Adrenal gland (tissue), 12 donors: ENCODE results near the gene TBC1D14. TPM values are rescaled to one million over a fixed set of nuclear protein-coding genes. Genes with fewer than 3 reads are reported as not detected.
"Not testable (repeated sequence)": the region's sequence is repeated elsewhere in the genome, so short reads cannot be mapped to it uniquely, and the experiment has no call there.

Source experiments
- DNase-seq, 7 donors: peaks; one replicate each; pipeline ENCODE4 v3.0.0-alpha.2; 2019 to 2020
- H3K27ac ChIP-seq, 5 donors: fragments of 200-600 bp; sonication (generic) in 4 of 5; 1 replicate in 3 of 5; 2 replicates in 2 of 5; pipeline versions ENCODE4 v1.5.1 to v1.8.0; 2016 to 2020; ENCODE audit warnings: mild to moderate bottlenecking in 1 of 5
- H3K27me3 ChIP-seq: fragments of 200-600 bp; 2 replicates; pipeline ENCODE4 v1.8.0; 2021
- H3K36me3 ChIP-seq, 2 donors: fragments of 200-600 bp; replicated peaks in 1 of 2; 1 replicate in 1 of 2; 2 replicates in 1 of 2; pipeline versions ENCODE4 v1.5.1 to v1.8.0; 2018 to 2022
- H3K4me1 ChIP-seq, 2 donors: fragments of 200-600 bp; replicated peaks in 1 of 2; 1 replicate in 1 of 2; 2 replicates in 1 of 2; pipeline versions ENCODE4 v1.5.1 to v1.8.0; 2018 to 2021
- H3K4me3 ChIP-seq, 4 donors: fragments of 200-600 bp; sonication (generic) in 3 of 4; one replicate each; pipeline ENCODE4 v1.5.1; 2016 to 2018
- H3K9me3 ChIP-seq, 3 donors: fragments of 200-600 bp; sonication (generic) in 1 of 3; replicated peaks in 1 of 3; 1 replicate in 2 of 3; 2 replicates in 1 of 3; pipeline versions ENCODE4 v1.5.1 to v1.8.0; 2016 to 2021
- CTCF ChIP-seq, 6 experiments: fragments of 450-650 bp in 4 of 6; fragments of 200-600 bp in 2 of 6; sonication (generic) in 1 of 6; IDR thresholded peaks; 1 replicate in 5 of 6; 2 replicates in 1 of 6; pipeline versions ENCODE4 v1.5.1 to v1.8.0; 2016 to 2021; ENCODE audit warnings: antibody characterized with exemption in 6 of 6, mild to moderate bottlenecking in 2 of 6, moderate library complexity in 1 of 6
- POLR2A ChIP-seq, 2 donors: fragments of 450-650 bp; IDR thresholded peaks; one replicate each; pipeline ENCODE4 v1.6.1; 2017; ENCODE audit warnings: antibody characterized with exemption in 2 of 2, mild to moderate bottlenecking in 2 of 2, moderate library complexity in 1 of 2
- WGBS, 4 donors: extraction: QIAGEN DNeasy Blood & Tissue Kit in 2 of 4; methylation state at CpG; one replicate each; pipeline versions ENCODE4 v1.1.5 to v1.1.7; 2013 to 2017; 5-methylcytosine and 5-hydroxymethylcytosine counted together
- intact Hi-C, 2 donors: fragments of 100-400 bp; cut with DNase I; formaldehyde crosslinking; loops; one replicate each; pipeline versions ENCODE4 v1.14.1 to v1.15.0; 2022 to 2023
- polyA plus RNA-seq, 3 donors: library from polyadenylated mRNA; stranded (reverse); fragments of 200-250 nt in 2 of 3; fragments of 350-450 nt in 1 of 3; fragmentation: Illumina TruSeq in 1 of 3; extraction: RNeasy Lipid Tissue Mini Kit (QIAGEN cat#74804) in 1 of 3; gene quantifications; one replicate each; pipeline ENCODE4 v1.2.3, GENCODE V29; 2013 to 2014
- total RNA-seq, 9 donors: library from RNA; depleted of rRNA in 4 of 9; stranded (reverse); fragments of >200 nt in 4 of 9; fragments of 120-200 nt in 1 of 9; fragmentation: NEBNext Ultra II Directional in 1 of 9; extraction: Animal tissue kit (Norgen Biotek cat#: 25700) in 1 of 9; gene quantifications; one replicate each; pipeline versions ENCODE4 v1.1.0 to v1.2.4, GENCODE V29; 2013 to 2023
- donor health status: healthy with polysubstance abuse.
- donor health status: Bipolar disorder and iron deficiency.
- donor health status: DM: yes; HTN: yes; CAD: no.
- donor health status: DM: no; HTN: no; CAD: no.
- donor health status: DM: no; HTN: no; CAD: no.
- donor health status: DM: yes; HTN: yes; CAD: no.

Gene TBC1D14
- total and polyA plus RNA-seq, 12 donors, result 24.9 to 110 (median 83.0) TPM

- no peaks in the 10 kb centered on the region for H3K27me3 ChIP-seq
- 71 to 80% (median 77%) methylated on average over 15 of the region's 15 CpGs for WGBS, 4 donors
- peaks cover 34 to 74% of the 10 kb centered on the region in 2 donors for H3K4me1 ChIP-seq
- peak overlapping the region in 4 of 5 donors; percentile 55 to 100 (median 98) for H3K27ac ChIP-seq
- no peak for TF ChIP-seq POLR2A (IDR thresholded peaks at IDR 0.05)
- no peak for TF ChIP-seq CTCF (IDR thresholded peaks at IDR 0.05)
- DNase-seq, result no peak
- intact Hi-C loops, result no loop called here
- H3K36me3 ChIP-seq, result no peaks in the 10 kb centered on the region
- peak overlapping the region in 1 of 4 donors; percentile 90 for H3K4me3 ChIP-seq
- no peaks in the 10 kb centered on the region for H3K9me3 ChIP-seq
Observed at GRCh38 chr4:6910960-6911874, 1.6 kb downstream of the TBC1D14 start.

GRCh38 chr4:6911917-6912316, 2.3 kb downstream of the TBC1D14 start:
- intact Hi-C loops, result not testable (repeated sequence)
- H3K27ac ChIP-seq, result peak overlapping the region in 3 of 5 donors; percentile 98 to 100 (median 99)
- 76 to 87% (median 76%) methylated on average over 9 to 10 of the region's 10 CpGs for WGBS, 4 donors

GRCh38 chr4:6912441-6912840, 2.8 kb downstream of the TBC1D14 start:
- H3K9me3 ChIP-seq, result no peaks in the 10 kb centered on the region
- TF ChIP-seq POLR2A (IDR thresholded peaks at IDR 0.05), result no peak
- TF ChIP-seq CTCF (IDR thresholded peaks at IDR 0.05), result no peak
- H3K27me3 ChIP-seq, result no peaks in the 10 kb centered on the region
- intact Hi-C loops, result no loop called here
- H3K4me3 ChIP-seq, result no peak overlapping the region
- 28 to 56% (median 36%) methylated on average over 2 to 4 of the region's 4 CpGs for WGBS, 4 donors
- H3K36me3 ChIP-seq, result no peaks in the 10 kb centered on the region
- H3K27ac ChIP-seq, result peak overlapping the region in 4 of 5 donors; percentile 16 to 100 (median 76)
- DNase-seq, result peak in 6 of 7 donors; percentile 61 to 77 (median 72)
- H3K4me1 ChIP-seq, result peaks cover 45 to 86% of the 10 kb centered on the region in 2 donors

More at GRCh38 chr4:6911917-6912316, 2.3 kb downstream of the TBC1D14 start:
- peak overlapping the region in 1 of 4 donors; percentile 90 for H3K4me3 ChIP-seq
- peak in 3 of 6 experiments; percentile 20 to 22 (median 20) for TF ChIP-seq CTCF (IDR thresholded peaks at IDR 0.05)
- H3K36me3 ChIP-seq, H3K27me3 ChIP-seq, H3K9me3 ChIP-seq: not testable (repeated sequence)
- peaks cover 41 to 81% of the 10 kb centered on the region in 2 donors for H3K4me1 ChIP-seq
- peak in 1 of 7 donors; percentile 15 for DNase-seq

GRCh38 chr4:6913350-6913905, 3.8 kb downstream of the TBC1D14 start:
- WGBS, 4 donors, result 60 to 65% (median 61%) methylated on average over 6 of the region's 6 CpGs
- Histone ChIP-seq H3K9me3 (no peaks in the 10 kb centered on the region), H3K27ac (peak overlapping the region in 3 of 5 donors; percentile 53 to 100 (median 99)), H3K27me3 (no peaks in the 10 kb centered on the region), H3K4me1 (peaks cover 47 to 87% of the 10 kb centered on the region in 2 donors), H3K36me3 (no peaks in the 10 kb centered on the region), H3K4me3 (no peak overlapping the region)
- TF ChIP-seq CTCF (IDR thresholded peaks at IDR 0.05) (no peak), POLR2A (IDR thresholded peaks at IDR 0.05) (peak in 1 of 2 donors; percentile 38)
- intact Hi-C loops, result no loop called here
- DNase-seq, result peak in 6 of 7 donors; percentile 62 to 74 (median 68)
